SU-DHL-6 (cell line): Measurements from ENCODE around the gene NPEPL1.

Experiments
- EZH2phosphoT487 ChIP-seq: fragments of 200-600 bp; sonication (generic), shearing (Covaris generic); conservative IDR thresholded peaks from 2 replicates; pipeline ENCODE4 v1.6.1; 2018; ENCODE audit warnings: mild to moderate bottlenecking, antibody characterized with exemption, low read length, moderate library complexity, mixed read lengths
- TF ChIP-seq, protein P1 (sequence below): fragments of 200-600 bp; sonication (generic); IDR thresholded peaks from one replicate; pipeline ENCODE4 v1.5.1; 2017; ENCODE audit warnings: antibody characterized with exemption, mild to moderate bottlenecking, low read length, moderate library complexity; ENCODE audit not compliant: insufficient read depth, poor library complexity, severe bottlenecking

DNA sequence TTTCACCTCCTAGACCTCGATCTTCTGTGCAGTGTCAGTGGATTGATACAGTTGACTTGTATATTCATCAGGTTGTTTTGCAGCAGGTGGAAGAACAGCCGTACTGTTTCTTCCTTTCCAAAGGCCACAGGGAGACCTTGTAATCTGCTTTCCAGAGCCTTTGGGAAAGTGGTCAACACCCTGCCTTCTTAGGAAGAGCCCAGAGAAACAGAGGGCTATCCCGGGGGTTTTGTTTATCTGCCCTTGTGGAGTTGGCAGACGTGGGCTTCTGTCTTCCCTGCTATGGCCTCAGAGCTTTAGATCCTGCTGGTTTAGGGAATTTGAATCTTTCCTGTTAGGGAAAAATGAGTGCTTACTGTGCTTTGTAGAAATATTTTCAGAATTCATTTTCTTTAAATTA lies 21.9 kb upstream of the NPEPL1 start:
- TF ChIP-seq, protein P1, sequence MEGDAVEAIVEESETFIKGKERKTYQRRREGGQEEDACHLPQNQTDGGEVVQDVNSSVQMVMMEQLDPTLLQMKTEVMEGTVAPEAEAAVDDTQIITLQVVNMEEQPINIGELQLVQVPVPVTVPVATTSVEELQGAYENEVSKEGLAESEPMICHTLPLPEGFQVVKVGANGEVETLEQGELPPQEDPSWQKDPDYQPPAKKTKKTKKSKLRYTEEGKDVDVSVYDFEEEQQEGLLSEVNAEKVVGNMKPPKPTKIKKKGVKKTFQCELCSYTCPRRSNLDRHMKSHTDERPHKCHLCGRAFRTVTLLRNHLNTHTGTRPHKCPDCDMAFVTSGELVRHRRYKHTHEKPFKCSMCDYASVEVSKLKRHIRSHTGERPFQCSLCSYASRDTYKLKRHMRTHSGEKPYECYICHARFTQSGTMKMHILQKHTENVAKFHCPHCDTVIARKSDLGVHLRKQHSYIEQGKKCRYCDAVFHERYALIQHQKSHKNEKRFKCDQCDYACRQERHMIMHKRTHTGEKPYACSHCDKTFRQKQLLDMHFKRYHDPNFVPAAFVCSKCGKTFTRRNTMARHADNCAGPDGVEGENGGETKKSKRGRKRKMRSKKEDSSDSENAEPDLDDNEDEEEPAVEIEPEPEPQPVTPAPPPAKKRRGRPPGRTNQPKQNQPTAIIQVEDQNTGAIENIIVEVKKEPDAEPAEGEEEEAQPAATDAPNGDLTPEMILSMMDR, result no peak
- TF ChIP-seq EZH2phosphoT487, result no peak
